GM12872 (cell line): ENCODE results near the gene ZACN.

Experiments
- TF ChIP-seq, protein P1 (sequence below): IDR thresholded peaks from 3 replicates; pipeline ENCODE4 v1.5.1; 2011; ENCODE audit warnings: low read depth, mild to moderate bottlenecking, low read length, moderate library complexity; ENCODE audit not compliant: insufficient read depth

Gene ZACN

DNA sequence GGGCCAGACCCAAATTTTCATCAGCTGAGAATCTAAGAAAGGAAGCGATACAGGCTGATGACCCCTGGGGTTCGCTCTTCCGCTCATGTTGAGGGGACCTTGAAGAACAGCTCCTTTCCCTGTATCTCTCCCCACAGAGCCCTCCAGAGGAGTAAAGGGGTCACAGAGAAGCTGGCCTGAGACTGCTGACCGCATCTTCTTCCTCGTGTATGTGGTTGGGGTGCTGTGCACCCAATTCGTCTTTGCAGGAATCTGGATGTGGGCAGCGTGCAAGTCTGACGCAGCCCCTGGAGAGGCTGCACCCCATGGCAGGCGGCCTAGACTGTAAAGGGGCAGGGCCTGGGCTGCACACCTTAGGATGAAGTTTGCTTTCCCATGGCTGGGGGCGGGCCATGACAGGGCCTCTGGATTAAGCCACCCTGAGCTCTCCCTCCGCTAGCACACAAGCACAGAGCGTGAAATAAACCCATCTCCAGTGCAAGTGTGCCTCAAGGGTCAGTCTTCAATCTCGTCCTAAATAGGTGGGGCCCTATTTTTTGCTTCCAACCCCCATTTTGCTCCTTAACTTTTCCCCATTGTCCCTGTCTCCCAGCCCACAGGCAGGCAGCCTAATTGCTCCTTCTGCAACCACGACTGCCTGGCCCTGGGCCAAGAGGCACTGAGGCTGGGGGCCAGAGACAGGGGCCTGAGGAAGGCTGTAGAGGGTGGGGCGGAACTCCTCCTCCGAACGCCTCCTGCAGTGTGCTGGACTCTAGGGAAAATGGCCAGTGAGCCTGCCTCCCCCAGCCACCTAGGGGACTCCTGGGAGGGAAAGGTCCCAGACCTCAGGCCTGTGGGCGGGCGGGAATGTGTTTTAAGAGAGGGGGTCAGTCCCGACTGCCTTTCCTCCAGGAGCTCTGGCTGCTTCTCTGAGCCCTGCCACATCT lies 3.6 kb downstream of the ZACN start:
- TF ChIP-seq, protein P1, sequence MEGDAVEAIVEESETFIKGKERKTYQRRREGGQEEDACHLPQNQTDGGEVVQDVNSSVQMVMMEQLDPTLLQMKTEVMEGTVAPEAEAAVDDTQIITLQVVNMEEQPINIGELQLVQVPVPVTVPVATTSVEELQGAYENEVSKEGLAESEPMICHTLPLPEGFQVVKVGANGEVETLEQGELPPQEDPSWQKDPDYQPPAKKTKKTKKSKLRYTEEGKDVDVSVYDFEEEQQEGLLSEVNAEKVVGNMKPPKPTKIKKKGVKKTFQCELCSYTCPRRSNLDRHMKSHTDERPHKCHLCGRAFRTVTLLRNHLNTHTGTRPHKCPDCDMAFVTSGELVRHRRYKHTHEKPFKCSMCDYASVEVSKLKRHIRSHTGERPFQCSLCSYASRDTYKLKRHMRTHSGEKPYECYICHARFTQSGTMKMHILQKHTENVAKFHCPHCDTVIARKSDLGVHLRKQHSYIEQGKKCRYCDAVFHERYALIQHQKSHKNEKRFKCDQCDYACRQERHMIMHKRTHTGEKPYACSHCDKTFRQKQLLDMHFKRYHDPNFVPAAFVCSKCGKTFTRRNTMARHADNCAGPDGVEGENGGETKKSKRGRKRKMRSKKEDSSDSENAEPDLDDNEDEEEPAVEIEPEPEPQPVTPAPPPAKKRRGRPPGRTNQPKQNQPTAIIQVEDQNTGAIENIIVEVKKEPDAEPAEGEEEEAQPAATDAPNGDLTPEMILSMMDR, result no peak

DNA sequence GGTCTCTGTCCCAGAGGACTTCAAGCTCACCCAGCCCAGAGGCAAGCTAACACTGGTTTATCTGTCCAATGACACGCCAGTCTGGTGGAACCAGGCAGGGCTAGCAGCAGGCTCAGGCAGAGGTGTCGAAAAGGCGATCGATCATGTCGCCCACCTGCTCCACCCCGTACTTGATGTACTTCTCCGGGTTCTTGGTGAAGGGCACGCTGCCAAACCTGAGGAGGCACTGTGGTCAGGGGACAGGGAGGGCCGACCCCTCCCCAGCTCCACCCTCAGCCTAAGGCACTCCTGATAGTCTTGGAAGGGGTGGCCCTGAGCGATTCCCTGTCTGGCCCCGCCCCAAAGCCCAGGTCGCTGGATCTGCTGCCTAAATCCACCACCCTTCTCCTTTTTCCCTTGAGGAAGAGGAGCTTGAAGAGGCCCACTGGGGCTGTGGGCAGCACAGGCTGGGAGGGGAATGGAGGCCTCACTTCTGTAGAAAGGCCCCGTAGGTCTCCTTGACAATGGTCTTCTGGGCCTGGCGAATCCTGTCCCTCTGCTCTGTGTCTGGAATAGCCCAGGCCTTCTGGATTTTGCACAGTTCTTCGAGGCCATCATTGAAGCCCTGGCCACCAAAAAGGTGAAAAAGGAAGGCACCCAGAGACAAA lies 4.7 kb downstream of the ZACN start:
- TF ChIP-seq, protein P1, result no peak

- TF ChIP-seq, protein P1, result no peak
These were observed 6.2 kb downstream of the ZACN start for GRCh38 chr17:76085066-76085730.

- TF ChIP-seq, protein P1, result no peak
These were observed 6.9 kb downstream of the ZACN start for GRCh38 chr17:76085731-76086366.

DNA sequence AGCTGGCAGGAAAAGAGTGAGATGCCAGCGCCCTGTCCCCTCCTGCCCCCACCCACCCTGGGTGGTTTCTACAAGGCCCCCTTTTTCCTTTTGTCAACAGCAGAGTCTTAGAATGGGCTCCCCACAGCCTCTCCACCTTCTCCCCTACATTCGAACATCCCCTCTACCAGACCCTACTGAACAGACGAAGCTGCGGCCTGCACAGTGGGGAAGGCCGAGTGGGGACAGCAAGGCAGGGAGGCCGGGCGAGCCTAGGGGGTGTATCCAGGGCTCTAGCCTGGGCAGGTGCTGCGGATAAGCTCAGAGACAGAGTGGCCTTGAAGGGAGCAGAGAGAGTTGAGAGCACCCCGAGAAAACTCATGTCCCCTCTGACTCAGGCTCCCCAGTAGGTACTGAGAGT lies 7.4 kb downstream of the ZACN start:
- TF ChIP-seq, protein P1, result no peak

DNA sequence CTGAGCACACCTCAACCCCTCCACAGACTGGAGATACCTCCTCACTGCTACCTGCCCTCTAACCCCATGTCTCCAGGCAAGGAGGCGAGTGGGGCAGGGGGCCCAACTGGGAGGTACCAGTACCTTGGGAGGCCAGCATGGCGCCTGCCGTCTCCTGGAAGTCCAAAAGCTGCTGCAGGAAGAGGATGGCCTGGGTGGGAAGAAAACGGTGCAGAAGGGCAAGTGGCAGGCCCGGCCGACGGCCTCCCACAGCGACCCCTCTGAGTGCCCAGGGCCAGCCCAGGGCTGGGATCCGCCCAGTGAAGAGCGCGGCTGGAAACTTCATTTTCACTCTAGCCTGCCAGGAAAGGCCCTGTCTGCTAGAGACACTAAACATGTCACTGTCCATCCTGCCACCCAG lies 8.5 kb downstream of the ZACN start:
- TF ChIP-seq, protein P1, result no peak
